HG03039 (cell line): Measurements from ENCODE around the gene GLIS1.

Experiments used
- ATAC-seq: cut with Tn5 transposase; IDR thresholded peaks from one replicate; pipeline ENCODE4 v1.9.1; 2021; ENCODE audit warnings: mild to moderate bottlenecking, moderate library complexity; ENCODE audit not compliant: unreplicated experiment

The GLIS1 gene

DNA sequence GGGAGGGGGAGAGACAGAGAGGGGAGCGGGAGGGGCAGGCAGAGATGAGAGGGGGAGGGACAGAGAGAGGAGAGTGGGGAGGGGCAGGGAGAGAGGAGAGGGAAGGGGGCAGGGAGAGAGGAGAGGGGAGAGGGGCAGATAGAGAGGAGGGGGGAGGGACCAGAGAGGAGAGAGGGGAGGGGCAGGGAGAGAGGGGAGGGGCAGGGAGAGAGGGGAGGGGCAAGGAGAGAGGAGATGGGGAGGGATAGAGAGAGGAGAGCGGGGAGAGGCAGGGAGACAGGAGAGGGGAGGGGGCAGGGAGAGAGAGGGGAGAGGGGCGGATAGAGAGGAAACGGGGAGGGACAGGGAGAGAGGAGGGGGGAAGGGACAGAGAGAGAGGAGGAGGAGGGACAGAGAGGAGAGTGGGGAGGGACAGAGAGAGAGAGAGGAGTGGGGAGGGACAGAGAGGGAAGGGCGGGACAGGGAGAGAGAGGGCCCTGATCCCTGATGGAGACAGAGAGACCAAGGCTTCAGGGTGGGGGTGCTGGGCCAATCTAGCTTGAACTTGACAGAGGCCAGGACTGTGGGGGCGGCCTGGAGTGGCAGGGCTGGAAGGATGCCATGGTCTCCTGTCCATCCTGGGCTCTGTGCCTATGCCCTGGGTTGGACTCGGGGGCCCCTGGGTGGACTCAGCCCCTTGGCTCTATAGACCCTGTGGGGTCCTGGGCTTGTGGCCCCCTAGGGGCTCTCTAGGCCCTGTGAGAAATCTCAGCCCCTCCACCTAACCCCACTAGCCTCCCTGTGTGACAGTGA is 236.1 kb downstream of the GLIS1 start:
- no peak for ATAC-seq

DNA sequence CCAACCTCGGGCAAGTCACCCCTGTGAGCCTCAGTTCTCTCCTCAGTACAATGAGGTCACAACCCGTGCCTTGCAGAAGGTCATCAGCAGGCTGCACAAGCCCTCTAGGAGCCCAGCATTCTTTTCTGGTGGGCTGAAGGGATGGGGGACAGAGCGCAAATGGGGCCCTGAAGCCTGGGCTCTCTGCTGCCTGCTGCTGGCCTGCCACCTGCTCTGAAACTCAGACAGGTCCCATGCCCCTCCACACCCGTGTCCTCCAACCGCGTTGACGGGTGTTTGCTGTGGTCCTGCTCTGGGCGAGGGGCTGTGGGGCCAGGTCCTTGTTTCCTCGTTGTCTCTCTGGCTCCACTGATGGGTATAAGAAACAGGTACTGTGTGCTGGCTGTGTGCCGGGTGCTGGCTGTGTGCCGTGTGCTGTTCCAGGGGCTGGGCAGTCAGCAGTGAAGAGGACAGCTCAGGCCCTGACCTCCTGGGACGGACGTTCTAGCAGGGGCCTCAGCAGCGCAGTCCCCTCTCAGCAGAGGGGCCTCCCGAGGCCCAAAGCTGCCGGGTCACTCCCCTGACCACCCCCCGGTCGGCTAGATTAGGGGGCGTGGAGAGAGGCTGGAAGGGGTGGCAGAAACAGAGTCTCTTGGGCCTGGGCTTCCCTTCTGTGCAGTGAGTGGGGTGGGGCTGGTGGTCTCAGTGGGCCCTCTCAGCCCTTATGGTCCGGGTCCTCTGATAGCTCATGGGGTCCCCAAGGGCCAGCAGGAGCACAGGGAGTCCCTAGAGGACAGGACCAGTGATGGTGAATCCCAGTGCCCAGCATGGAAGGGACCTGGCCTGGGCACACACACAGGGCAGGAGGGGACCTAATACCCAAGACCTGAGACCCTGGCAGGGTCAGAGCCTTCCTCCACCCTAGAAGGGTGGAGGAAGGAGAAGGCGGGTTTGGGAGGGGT is 237.6 kb downstream of the GLIS1 start:
- ATAC-seq, result no peak

GRCh38 chr1:53500204-53501064 is 238.5 kb downstream of the GLIS1 start:
- ATAC-seq, result no peak

- no peak for ATAC-seq
Measured at GRCh38 chr1:53499257-53500203, 239.4 kb downstream of the GLIS1 start.

GRCh38 chr1:53498555-53499131 is 240.3 kb downstream of the GLIS1 start:
- ATAC-seq, result no peak

GRCh38 chr1:53495633-53496345 is 243.2 kb downstream of the GLIS1 start:
- ATAC-seq, result no peak

GRCh38 chr1:53490351-53490750 is 248.6 kb downstream of the GLIS1 start:
- no peak for ATAC-seq

- no peak for ATAC-seq
Measured at GRCh38 chr1:53486395-53487026, 252.5 kb downstream of the GLIS1 start.

DNA sequence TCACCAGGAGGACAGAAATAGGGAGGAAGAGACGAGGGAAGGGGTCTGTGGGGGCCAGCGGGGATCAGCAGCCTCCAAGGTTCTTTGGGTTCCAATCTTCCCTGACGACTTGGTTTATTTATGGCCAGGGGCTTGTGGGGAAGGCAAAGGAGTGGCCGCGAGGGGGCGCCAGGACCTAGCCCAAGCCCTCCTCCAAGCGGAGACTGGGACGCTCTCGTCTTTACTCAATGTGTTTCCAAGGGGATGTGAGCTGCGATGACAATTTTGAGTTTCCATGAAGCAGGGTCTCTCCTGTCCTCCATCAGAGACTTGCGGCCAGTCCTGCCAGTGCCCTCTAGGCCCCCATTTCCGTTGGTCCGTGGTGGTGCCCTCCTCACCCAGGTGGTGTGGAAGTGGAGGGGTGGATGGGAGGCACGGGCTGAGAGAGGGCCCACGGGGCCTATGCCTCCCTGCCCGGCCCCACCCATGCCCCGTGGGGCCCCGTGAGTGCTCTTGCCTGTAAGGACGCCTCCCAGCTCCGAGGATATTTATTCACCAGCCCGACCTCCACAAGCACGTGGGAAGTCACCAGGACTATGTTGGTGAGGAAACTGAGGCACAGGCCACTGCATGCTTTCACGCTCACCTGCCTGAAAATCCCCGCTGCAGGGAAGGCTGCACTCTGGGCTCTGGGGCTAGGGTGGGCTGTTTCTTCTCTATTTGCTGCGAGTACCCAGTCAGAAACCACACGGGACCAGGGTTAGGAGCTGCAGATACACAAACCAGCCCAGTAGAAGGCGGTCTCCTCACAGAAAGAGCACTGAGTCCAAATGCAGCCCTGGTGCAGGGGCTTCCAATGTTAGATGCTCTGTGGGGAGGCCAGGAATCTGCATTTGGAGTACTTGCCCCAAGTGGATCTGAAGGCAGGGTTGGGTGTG is 253.2 kb downstream of the GLIS1 start:
- ATAC-seq, result no peak

GRCh38 chr1:53484705-53485477 is 254.1 kb downstream of the GLIS1 start:
- ATAC-seq, result no peak

DNA sequence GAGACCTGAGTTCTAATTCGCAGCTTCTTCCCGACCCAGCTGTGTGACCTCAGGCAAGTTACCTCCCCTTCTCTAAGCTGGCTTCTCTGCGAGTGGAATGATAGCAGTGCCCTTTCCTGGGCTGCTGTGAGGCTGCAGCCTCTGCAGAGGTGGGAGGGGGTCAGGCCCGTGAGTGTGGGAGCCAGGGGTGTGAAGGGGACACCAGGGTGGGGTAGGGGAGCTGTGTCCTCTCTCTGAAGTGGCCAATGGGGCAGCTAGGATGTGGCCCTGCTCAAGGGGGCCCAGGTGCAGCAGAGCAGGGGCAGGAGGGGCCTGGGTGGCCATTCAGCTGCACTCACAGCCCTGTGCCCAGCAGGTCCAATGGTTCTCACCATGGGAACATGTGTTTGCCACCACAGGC is 255.3 kb downstream of the GLIS1 start:
- no peak for ATAC-seq

DNA sequence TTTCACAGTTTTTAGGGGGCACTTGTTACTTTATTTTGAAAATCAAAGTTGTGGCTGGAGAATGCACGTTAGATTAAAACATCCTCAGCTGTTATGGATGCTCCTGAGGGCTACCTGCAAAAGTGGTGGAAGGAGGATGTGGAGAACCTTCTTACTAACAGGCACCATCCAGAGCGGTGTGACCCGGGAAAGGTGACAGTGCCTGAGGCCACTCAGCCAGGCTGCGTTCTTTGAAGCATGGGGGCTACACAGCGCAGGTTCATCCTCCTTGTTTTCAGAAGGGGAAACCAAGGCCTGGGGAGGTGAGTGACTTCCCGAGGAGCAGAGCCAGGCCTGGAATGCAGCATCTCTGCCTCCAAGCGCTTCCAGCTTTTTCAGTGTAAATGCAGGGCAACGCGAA is 255.8 kb downstream of the GLIS1 start:
- no peak for ATAC-seq

GRCh38 chr1:53482441-53483153 is 256.4 kb downstream of the GLIS1 start:
- ATAC-seq, result no peak

GRCh38 chr1:53481456-53481855 is 257.5 kb downstream of the GLIS1 start:
- no peak for ATAC-seq

GRCh38 chr1:53480678-53481077 is 258.3 kb downstream of the GLIS1 start:
- ATAC-seq, result no peak

DNA sequence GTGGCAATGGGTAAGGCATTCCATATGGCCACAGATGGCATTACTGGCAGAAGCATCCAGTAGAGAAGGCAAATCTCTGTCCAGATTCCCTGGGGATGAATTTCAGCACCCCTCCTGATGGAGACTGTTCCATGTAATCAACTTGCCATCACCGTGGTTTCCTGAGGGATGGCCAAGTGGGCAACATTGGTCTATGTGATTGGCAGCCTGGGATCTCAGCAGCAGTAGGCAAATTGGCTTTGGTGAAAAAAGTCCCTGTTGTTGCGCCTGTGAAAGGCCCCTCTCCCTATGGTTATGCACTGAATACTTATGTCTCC is 260.5 kb downstream of the GLIS1 start:
- no peak for ATAC-seq
